NCI-H1694 (cell line): ENCODE data around the gene KCNK15.

Source experiments
- DNase-seq: peaks from one replicate; lab custom pipeline; 2025; lab: John Stamatoyannopoulos, UW

KCNK15 gene

DNA sequence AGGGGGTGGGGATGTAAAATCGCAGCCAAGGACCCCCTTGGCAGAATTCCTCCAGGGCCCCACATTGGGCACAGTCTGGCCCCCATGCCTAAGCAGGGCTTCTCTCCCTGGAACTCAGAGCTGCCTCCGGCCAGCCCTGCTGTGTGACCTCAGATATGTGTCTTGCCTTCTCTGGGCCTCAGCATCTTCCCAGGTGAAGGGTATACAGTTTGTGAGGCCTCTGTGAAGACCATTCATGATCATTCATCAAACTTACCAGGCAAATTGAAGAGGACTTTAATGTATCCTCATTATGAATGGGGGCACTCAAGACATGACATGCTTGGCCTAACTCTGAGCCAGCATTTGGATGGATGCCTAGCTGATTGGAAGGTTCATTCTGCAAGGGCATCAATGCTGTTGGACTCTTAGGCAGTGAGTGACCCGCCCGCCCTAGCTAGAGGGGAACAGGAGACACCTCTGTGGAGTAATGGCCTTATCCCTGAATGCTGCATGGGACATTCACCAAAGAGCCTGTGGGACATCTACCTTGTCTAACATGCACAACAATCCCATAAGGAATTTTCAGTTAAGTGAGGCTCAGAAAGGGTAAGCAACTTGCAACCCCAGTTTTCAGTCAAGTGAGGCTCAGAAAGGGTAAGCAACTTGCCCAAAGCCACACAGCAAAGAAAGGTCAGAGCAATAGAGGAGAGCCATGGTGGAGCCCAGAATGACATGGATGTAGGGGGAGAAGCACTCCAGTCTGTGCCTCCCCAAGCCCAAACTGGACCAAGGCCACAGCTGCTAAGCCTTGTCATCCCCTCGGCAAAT, 30.0 kb upstream of the KCNK15 start:
- no peak for DNase-seq

DNA sequence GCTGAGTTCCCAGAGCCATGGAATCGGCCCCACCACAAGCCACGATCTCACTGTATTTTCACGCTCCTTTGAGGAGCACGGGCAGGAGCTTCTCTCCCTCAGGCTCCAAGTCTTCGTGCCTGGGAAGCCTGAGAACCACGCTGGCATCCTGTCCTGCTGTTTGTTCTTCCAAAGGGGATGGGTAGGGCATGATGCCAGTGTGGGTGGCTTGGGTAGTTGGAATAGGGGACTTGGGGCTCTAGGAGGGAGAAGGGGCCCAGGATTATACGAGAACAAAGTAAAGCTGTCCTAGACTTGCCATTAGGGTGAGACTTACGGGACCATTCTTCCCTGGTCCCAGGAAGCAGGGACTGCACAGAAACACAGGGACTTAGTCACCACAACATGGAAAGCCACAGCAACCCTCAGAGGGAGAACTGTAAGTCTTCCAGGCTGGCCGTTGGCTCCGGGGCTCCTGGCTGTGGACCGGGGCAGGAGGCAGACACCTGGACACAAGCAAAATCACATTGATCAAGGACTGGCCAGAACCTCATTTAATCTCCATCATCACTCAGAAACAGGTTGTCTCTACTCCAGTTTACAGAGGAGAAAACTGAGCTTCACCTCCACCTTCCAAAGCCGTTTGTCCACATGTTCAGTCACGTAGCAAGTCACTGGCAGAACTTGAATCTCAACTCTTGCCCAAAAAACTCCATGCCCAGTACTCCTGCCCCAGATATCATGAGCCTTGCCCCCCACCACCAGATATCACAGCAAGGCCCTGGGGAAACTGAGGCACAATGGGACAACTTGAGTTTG, 29.2 kb upstream of the KCNK15 start:
- DNase-seq = no peak

DNA sequence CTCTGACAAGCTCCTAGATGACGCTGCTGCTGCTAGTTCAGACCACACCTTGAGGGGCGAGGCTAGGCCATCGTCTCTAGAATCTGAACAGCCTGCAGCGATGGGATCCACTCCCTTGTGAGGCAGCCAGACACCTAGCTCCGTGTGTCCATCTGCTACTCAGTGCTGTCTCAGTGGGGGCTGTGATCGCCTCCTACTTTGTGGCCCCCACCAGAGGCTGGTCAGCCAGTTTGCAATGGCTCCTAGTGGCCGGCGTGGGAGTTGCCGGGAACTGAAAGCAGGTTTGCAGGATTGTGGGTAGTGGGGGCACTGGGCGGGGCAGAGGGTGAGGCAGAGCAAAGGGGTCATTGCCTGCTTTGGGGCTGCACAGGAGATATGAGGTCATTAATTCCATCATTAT, 27.7 kb upstream of the KCNK15 start:
- no peak for DNase-seq

DNA sequence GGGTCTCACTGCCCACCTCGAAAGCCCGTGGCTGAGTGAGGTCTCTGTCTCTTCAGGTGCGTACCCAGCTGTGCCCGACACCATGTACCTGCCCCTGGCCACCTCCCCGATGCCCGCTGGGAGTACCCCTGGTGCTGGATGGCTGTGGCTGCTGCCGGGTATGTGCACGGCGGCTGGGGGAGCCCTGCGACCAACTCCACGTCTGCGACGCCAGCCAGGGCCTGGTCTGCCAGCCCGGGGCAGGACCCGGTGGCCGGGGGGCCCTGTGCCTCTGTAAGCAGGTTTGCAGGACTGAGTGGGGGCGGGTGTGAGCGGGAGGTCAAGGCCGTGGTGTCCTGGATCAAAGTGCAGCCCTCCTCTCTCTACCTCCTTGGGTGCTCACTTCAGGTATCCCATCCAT, 25.8 kb upstream of the KCNK15 start:
- DNase-seq = no peak

DNA sequence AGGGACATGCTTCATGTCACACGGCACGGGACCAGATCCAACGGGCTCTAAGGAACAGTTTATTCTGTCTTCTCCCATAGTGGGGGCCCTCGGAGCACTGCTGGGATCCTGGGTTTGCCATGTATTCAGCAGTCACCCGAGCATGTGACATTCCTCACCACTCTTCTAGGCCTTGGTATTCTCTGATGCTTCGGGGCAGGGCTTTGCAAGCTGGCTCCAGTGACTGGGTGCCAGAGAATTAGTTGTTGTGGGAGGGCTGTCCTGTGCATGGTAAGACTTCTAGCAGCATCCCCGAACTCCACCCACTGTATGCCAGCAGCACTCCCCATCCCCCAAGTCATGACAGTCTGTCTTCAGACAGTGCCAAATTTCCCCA, 25.1 kb upstream of the KCNK15 start:
- DNase-seq = peak; percentile 67

DNA sequence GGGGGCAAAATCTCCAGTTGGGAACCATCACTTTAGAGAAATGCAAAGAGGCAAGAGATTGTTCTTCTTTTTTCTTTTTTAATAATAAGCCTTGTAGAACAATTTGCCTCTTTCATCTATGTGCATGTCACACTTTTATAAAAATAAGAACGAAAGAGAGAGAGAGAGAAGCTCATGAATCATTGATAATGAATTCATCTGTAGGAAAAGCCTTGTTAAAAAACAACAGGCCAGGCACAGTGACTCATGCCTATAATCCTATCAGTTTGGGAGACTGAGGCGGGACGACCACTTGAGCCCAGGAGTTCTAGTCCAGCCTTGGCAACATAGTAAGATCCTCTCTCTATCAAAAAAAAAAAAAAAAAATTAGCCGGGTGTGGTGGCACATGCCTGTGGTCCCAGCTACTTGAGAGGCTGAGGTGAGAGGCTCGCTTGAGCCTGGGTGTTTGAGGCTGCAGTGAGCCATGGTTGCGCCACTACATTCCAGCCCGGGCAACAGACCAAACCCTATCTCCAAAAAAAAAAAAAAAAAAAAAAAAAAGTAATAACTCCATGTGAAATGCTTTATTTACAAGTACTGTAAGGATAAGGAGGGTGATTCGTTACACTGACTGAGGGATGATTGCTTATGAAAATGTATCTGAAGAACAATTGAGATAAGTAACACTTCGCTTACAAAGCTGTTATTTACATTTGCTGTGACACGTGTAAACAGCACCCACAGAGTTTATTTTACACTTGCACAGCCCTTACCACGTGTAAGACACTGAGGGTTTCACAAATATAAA, 24.5 kb upstream of the KCNK15 start:
- DNase-seq = no peak

DNA sequence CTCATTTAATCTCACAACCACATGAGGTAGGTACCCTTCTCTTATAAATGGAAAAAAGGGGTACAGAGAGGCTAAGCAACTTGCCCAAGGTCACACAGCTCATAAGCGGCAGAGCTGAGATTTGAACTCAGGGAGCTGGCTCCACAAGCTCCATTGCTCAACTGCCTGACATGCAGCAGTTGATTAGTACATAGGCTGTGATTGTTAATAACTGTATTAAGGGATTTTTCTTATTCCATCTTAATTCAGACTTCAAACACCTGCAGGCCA, 23.9 kb upstream of the KCNK15 start:
- DNase-seq = no peak

DNA sequence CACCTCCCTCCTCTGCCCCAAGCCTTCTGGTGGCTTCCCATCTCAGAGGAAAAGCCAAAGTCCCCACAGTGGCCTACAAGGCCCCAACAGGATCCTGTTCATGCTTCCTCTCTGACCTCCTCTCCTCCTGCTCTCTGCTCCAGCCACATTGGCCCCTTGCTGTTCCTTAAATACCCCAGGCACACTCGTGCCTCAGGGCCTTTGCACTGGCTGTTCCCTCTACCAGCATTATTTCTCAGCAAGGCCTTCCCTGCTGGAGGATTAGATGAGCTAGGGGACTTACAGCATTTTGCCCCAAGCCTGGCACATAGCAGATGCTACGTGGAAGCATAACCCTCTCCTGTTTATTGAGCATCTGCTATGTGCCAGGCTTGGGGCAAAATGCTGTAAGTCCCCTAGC, 22.7 kb upstream of the KCNK15 start:
- no peak for DNase-seq

DNA sequence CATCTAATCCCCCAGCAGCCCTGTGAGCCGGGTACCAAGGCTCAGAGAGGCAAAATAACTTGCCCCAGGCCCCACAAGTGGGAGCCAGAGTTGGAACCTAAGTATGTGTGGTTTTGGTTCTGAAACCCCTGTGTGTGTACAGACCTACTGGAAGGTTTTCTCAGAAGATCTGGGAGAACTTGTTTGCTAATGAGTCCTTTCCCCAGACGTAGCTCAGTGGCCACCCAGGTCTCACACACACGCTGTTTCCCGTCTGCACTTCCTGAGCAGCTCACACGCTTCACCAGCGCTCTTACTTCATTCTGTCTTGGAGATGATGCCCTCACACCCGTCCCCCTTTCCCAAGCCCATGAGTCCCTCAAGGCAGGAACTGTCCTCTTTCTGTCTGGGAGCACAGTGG, 22.3 kb upstream of the KCNK15 start:
- DNase-seq = no peak

DNA sequence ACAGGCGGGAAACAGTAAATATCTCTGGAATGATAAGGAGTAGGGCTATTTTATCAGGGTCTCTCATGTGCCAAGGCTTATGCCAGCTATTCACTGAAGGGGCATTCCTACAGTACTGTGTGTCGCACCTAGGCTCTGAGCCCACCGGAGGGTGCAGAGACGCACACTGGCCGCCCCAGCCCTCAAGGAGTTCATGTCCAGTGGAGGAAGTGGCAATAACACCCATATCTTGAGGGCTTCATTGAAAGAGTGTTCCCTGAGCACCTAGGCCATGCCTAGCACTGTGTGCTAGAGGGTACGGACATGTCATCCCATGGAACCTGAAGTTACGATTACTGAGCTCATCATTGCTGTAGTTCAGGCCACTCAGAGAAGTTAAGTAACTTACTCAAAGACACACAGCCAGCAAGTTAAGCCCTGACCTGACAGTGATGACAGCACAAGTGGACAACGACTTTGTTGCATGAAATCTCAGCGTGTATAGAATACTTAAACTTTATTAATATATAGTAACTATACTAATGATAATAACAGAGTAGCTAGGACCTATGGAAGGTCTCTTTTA, 21.8 kb upstream of the KCNK15 start:
- DNase-seq = no peak

DNA sequence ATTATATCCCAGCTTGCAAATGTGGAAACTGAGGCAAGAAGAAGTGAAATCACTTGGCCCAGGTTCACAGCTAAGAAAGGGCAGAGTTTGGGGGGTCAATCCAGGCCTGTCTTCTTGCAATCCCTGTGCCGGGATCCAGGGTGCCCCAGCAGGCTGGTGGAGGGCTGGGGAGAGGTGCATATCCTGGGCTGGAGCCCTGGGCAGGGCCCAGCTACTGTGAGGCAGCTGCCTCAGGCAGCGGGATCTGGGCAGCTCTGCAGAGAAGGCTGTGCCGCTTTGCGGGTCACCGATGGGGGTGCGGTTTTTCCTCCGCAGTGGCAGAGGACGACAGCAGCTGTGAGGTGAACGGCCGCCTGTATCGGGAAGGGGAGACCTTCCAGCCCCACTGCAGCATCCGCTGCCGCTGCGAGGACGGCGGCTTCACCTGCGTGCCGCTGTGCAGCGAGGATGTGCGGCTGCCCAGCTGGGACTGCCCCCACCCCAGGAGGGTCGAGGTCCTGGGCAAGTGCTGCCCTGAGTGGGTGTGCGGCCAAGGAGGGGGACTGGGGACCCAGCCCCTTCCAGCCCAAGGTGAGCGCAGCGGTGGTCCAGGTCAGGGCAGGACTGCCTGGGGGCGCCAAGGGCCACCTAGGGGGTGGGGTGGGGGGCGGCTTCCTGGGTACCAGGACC, 21.1 kb upstream of the KCNK15 start:
- DNase-seq = no peak

DNA sequence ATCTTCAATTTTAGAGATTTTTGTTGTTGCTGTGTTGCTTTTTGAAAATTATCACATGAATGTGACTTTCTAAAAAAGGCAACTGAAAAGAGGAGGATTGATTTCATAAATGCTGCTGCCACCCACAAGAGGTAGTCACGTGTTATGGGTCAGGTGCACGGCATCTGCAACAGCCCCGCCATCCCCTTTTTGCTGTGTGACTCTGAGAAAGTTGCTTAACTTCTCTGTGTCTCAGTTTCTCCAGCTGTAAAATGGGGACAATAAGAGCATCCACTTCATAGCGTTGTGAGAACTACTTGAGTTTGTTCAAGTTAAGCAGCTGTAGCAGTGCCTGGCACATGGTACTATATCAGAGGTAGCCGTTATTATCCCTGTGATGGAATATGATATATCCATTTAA, 19.8 kb upstream of the KCNK15 start:
- DNase-seq = no peak

DNA sequence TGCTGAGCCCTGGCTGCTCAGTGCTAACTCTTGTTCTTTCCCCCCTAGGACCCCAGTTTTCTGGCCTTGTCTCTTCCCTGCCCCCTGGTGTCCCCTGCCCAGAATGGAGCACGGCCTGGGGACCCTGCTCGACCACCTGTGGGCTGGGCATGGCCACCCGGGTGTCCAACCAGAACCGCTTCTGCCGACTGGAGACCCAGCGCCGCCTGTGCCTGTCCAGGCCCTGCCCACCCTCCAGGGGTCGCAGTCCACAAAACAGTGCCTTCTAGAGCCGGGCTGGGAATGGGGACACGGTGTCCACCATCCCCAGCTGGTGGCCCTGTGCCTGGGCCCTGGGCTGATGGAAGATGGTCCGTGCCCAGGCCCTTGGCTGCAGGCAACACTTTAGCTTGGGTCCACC, 18.6 kb upstream of the KCNK15 start:
- DNase-seq = no peak

DNA sequence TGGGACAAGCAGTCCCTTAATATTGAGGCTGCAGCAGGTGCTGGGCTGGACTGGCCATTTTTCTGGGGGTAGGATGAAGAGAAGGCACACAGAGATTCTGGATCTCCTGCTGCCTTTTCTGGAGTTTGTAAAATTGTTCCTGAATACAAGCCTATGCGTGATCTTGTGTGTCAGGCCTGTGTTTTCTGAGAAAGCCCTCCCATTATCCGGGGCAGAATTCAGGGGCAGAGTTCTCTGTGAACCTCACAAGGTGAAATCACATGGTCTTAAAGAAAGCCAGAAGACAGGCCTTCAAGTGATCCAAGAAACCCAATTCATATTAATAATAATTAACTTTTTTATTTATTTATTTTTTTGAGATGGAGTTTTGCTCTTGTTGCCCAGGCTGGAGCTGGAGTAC, 18.0 kb upstream of the KCNK15 start:
- no peak for DNase-seq

DNA sequence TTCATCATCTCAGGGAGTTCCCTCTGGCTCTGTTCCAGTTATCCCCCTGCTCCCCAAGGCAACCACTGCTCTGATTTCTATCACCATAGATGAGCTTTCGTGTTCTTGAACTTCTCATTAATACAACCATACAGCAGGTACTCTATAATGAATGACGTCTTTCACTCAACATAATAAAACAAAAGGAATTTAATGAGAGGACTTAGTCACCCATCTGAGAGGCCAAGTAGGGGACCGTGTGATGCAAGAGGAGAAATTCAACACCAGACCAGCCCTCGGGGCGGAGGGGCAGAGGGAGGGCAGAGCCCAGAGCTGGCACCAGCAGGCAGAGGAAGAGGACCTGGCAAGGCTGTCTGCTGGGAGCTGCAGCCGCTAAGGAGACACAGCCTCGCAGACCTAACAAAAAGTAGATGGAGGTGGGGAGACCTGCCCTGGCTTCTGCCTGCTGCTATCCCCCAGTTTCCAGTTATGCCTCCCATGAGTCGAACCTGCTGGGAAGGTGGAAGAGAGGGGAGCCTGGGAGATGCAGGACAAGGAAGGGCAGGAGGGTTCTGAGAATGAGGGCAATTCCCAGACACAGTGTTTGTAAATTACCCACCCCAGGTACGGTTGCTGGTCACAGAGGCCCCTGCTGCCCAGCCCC, 16.7 kb upstream of the KCNK15 start:
- DNase-seq = no peak

DNA sequence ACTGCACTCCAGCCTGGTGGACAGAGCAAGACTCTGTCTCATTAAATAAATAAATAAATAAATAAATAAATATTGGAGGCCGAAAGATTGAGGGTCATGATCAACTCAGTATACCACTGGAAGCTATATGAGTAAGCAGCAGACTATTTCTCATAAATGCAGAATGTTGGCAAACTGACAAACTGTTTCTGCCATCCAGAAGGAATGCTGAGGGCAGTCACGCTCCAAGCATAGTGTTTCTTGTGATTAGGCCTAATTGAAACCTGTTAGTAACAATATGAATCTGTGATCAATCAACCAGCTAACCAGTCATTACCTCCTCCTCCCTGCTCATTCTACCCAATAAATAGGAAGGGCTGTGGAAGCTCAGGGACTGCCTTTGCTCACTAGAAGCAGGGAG, 15.2 kb upstream of the KCNK15 start:
- DNase-seq = no peak

DNA sequence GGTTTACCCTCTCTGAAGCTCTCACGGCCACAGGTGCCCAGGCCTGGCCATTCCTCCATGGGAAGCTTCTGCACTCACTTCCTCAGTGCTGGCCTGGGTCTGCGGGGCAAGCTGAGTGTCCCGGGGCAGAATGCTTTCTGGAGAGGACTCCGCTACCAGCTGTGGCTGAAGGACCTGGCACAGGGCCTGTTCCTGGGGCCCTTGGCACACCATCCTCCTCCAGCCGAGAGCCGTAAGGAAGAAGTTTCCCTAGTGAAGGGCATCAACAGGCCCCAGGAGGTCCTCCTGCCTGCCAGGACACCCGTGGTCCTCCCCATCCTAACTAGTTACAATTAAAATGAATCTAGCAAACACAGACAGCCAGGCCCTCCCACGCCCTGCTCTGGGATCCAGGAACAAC, 14.0 kb upstream of the KCNK15 start:
- no peak for DNase-seq

DNA sequence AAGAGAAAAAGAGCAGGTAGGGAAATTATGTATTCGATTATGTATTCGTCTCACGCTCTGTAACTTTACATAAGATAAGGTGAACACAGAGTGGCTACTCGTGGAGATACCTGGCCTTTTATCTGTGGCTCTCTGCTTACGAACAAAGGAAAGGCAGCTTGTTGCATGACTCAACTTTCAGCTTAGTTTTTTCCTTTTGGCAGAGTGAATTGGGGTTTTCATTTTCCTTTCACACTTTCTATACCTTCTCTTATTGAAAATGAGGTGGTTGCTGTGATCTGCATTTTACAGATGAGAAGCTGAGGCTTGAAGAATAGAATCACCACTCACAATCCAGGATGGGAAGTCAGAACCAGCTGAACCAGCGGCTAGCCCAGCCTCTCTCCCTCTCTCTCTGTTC, 13.3 kb upstream of the KCNK15 start:
- DNase-seq = no peak

DNA sequence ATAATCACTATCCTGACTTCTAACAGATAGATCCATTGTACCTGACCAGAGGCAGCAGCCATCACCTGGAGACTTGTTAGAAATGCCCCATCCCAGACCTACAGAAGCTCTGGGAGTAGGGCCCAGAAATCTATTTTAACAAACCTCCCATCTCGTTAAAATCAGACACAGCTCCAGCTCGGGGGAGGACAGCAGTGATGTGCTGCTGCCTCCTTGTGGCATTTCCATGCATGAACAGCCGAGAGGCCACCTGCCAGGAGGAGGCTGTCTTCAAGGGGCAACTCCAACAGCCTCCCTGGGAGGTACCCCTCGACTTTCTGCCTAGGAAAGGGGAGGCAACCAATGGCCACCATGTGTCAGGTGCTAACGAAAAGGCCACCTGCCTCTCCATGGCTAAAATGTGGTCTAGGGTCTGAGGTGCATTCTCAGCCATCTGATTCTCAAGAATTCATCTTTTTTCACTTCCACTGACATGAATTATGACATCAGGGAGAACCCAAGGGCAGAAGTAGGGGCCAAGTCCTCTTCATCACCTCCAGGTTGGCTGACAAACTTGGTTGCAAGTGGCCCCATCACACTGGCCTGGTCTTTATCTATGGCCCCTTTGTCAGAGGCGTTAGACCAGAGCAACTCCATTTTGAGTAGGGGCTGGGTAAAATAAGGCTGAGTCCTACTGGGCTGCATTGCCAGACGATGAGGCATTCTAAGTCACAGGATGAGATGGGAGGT, 12.2 kb upstream of the KCNK15 start:
- peak; percentile 48 for DNase-seq

DNA sequence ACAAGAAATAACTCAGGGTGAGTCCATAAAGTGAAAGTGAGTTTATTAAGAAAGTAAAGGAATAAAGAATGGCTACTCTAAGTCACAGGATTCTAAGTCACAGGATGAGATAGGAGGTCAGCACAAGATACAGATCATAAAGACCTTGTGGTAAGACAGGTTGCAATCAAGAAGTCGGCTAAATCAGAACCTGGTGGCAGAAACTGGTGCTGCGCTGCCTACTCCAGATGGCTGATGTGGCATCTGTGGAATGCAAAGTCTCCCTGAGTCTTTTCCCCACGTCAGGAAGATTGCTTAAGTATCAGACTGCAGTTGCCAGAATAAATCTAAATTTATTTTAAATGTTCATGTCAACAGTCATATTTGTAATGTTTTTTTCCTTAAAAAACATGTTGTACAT, 10.7 kb upstream of the KCNK15 start:
- DNase-seq = no peak

DNA sequence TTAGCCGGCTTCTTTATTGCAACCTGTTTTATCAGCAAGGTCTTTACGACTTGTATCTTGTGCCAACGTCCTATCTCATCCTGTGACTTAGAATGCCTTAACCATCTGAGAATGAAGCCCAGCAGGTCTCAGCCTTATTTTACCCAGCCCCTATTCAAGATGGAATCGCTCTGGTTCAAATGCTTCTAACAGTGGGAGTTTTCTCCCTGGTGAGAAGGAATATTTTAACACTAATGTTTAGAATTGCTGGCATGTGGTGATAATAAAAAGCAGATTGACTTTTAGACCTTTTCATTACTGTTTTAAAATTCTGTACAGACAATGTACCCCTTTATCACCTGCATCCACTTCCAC, 9.9 kb upstream of the KCNK15 start:
- DNase-seq = no peak
